GM12874 (cell line): Measurements from ENCODE around the gene ZBTB8A.

Experiments used
- TF ChIP-seq, protein P1 (sequence below): IDR thresholded peaks from 2 replicates; pipeline ENCODE4 v1.5.1; 2011; ENCODE audit warnings: low read depth, mild to moderate bottlenecking, control low read depth, low read length, moderate library complexity; ENCODE audit not compliant: insufficient read depth

ZBTB8A gene

DNA sequence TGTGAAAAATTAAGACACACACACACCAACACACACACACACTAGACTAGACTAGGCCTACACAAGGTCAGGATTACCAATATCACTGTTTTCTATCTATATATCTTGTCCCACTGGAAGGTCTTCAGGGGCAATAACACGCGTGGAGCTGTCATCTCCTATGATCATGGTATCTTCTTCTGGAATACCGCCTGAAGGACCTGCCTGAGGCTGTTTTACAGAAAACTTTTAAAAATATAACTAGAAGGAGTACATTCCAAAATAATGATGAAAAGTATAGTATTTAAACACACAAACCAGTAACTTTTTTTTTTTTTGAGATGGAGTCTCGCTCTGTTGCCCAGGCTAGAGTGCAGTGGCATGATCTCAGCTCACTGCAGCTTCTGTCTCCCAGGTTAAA is 20.3 kb upstream of the ZBTB8A start:
- TF ChIP-seq, protein P1, sequence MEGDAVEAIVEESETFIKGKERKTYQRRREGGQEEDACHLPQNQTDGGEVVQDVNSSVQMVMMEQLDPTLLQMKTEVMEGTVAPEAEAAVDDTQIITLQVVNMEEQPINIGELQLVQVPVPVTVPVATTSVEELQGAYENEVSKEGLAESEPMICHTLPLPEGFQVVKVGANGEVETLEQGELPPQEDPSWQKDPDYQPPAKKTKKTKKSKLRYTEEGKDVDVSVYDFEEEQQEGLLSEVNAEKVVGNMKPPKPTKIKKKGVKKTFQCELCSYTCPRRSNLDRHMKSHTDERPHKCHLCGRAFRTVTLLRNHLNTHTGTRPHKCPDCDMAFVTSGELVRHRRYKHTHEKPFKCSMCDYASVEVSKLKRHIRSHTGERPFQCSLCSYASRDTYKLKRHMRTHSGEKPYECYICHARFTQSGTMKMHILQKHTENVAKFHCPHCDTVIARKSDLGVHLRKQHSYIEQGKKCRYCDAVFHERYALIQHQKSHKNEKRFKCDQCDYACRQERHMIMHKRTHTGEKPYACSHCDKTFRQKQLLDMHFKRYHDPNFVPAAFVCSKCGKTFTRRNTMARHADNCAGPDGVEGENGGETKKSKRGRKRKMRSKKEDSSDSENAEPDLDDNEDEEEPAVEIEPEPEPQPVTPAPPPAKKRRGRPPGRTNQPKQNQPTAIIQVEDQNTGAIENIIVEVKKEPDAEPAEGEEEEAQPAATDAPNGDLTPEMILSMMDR = no peak

DNA sequence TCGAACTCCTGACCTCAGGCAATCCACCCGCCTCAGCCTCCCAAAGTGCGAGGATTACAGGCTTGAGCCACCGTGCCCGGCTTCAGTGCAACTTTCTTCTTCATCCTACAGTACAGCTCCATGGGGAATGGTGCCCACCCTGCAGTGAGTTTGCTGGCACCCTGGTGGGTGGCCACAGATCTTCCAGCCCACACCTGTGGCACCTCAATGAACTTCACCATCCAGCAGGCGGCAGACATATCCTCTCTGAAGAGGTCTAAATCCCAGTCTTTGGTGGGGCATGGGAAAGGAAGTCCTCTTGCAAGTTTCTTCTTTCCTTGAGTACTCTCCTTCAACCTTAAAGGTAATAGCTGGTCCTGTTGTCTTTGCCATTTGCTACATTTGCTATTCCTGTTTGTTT is 18.1 kb upstream of the ZBTB8A start:
- TF ChIP-seq, protein P1 = no peak

- TF ChIP-seq, protein P1 = no peak
These were observed 14.2 kb upstream of the ZBTB8A start for GRCh38 chr1:32525053-32525452.

DNA sequence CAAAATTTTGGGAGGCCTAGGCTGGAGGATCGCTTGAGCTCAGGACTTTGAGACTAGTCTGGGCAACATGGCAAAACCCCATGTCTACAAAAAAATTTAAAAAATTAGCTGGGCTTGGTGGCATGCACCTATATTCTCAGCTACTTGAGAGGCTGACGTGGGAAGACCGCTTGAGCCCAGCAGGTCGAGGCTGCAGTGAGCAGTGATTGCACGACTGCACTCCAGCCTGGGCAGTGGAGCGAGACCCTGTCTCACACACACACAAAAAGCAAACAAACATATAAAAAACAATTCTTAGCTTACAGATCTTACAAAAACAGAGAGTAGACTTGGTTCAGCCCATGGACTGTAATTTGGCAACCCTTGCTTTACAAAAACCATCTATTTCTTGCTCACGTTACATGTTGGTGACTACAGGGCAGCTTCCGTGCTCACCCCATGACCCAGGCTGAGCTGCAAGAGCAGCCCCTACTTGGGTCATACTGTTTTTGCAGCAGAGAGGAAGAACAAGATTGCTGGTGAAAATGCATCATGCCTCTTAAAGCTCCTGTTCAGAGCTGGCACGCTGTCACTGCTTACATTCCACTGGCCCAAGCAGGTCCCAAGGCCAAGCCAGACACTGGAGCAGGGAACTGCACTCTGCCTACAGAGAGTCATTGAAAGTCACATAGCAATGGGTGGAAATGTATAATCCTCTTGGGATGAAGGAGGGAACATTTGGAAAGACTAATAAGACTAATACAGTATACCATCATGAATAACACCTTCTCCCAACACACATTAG is 13.4 kb upstream of the ZBTB8A start:
- TF ChIP-seq, protein P1 = no peak

- TF ChIP-seq, protein P1 = no peak
These were observed 5.4 kb upstream of the ZBTB8A start for GRCh38 chr1:32533792-32534327.

GRCh38 chr1:32536117-32536516 is 3.1 kb upstream of the ZBTB8A start:
- TF ChIP-seq, protein P1 = no peak

DNA sequence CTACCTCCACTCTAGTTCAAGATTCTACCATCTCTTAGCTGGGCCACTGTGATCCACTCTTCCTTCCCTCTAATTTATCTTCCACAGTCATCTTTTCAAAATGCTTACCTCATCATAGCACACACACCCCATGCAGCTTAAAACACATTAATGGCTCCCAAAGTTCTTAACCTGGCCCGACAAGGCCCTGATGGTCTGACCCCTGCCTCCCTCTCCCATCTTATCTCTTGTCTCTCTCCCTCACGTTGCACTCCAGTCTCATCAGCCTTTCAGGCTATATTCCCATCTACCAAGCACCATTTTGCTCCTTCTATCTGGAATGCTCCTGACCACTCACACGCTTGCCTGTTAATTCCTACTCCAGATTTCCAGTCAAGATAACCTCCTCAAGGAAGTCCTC is 2.5 kb upstream of the ZBTB8A start:
- TF ChIP-seq, protein P1 = no peak
